IMR-90 (cell line): ENCODE data around the gene TAPT1. TPM values are rescaled to one million over a fixed set of nuclear protein-coding genes. Genes with fewer than 3 reads are reported as not detected.
A peak's percentile ranks its signal among the peaks of the same experiment; 100 is the strongest.

Experiments used
- ATAC-seq: fragments of 200-7000 bp; cut with Tn5 transposase; 2 replicates; pipeline ENCODE4 v1.9.1; 2020; ENCODE audit warnings: low read depth, mild to moderate bottlenecking, moderate library complexity
- BruUV-seq: library from RNA; stranded (reverse); fragments of 400-500 nt; replicated peaks from 2 replicates; lab custom pipeline; 2021; lab: Mats Ljungman, UMichigan
- CTCF ChIA-PET: fragments of 300-600 bp; formaldehyde crosslinking; extraction: SDS; loops from one replicate; lab custom pipeline; 2021; ENCODE audit warnings: antibody characterized with exemption; lab: Yijun Ruan, JAX
- POLR2A ChIA-PET: fragments of 300-600 bp; sonication (Branson Sonifier 250); formaldehyde crosslinking; loops from one replicate; lab custom pipeline; 2022; ENCODE audit warnings: antibody characterized with exemption; ENCODE audit not compliant: unreplicated experiment; lab: Charles Lee
- DNase-seq: peaks from one replicate; pipeline ENCODE4 v3.0.0; 2013
- H2AFZ ChIP-seq: replicated peaks from 2 replicates; pipeline ENCODE3; 2013; ENCODE audit warnings: low read length, mild to moderate bottlenecking; ENCODE audit not compliant: poor library complexity
- H2AK5ac ChIP-seq: 2 replicates; pipeline ENCODE4 v1.6.1; 2013; ENCODE audit warnings: low read depth, low read length, inconsistent platforms
- H2AK9ac ChIP-seq: replicated peaks from 2 replicates; pipeline ENCODE3; 2013; ENCODE audit warnings: mild to moderate bottlenecking, low read depth, low read length, moderate library complexity; ENCODE audit not compliant: poor library complexity
- H2BK120ac ChIP-seq: 2 replicates; pipeline ENCODE4 v1.6.1; 2013; ENCODE audit warnings: low read depth, low read length, inconsistent platforms
- H2BK15ac ChIP-seq: 3 replicates; pipeline ENCODE4 v1.6.1; 2013; ENCODE audit warnings: low read depth, low read length, inconsistent platforms
- H2BK20ac ChIP-seq: 2 replicates; pipeline ENCODE4 v1.6.1; 2013; ENCODE audit warnings: low read depth, mild to moderate bottlenecking, inconsistent platforms, low read length, moderate library complexity
- H2BK5ac ChIP-seq: 2 replicates; pipeline ENCODE4 v1.6.1; 2013; ENCODE audit warnings: mild to moderate bottlenecking, low read depth, low read length, inconsistent platforms; ENCODE audit not compliant: poor library complexity, severe bottlenecking
- H3K14ac ChIP-seq: replicated peaks from 2 replicates; pipeline ENCODE4 v1.6.1; 2013; ENCODE audit warnings: low read depth, low read length, inconsistent platforms
- H3K18ac ChIP-seq: 2 replicates; pipeline ENCODE4 v1.6.1; 2013; ENCODE audit warnings: low read depth, low read length, control low read depth
- H3K23ac ChIP-seq: 2 replicates; pipeline ENCODE4 v1.6.1; 2013; ENCODE audit warnings: low read depth, low read length, inconsistent platforms
- H3K27ac ChIP-seq: 2 replicates; pipeline ENCODE4 v1.5.1; 2013; ENCODE audit warnings: mild to moderate bottlenecking, control low read depth, low read length; ENCODE audit not compliant: insufficient read depth
- H3K27me3 ChIP-seq: 2 replicates; pipeline ENCODE4 v1.6.1; 2013; ENCODE audit warnings: low read length; ENCODE audit not compliant: control insufficient read depth, insufficient read depth
- H3K36me3 ChIP-seq: 2 replicates; pipeline ENCODE4 v1.6.1; 2013; ENCODE audit warnings: low read length, mixed read lengths; ENCODE audit not compliant: control insufficient read depth, insufficient read depth
- H3K4ac ChIP-seq: 2 replicates; pipeline ENCODE4 v1.6.1; 2013; ENCODE audit warnings: low read depth, low read length, inconsistent platforms
- H3K4me1 ChIP-seq: 2 replicates; pipeline ENCODE4 v1.6.1; 2013; ENCODE audit warnings: low read length, mixed read lengths; ENCODE audit not compliant: control insufficient read depth, insufficient read depth
- H3K4me2 ChIP-seq: 2 replicates; pipeline ENCODE4 v1.6.1; 2013; ENCODE audit warnings: low read depth, mild to moderate bottlenecking, control low read depth, low read length, moderate library complexity
- H3K4me3 ChIP-seq: 2 replicates; pipeline ENCODE4 v1.5.1; 2013; ENCODE audit warnings: low read depth, mild to moderate bottlenecking, control low read depth, low read length, moderate library complexity; ENCODE audit not compliant: insufficient read depth
- H3K56ac ChIP-seq: 2 replicates; pipeline ENCODE4 v1.6.1; 2013; ENCODE audit warnings: low read length, inconsistent platforms; ENCODE audit not compliant: insufficient read depth; ENCODE audit errors: extremely low read depth
- H3K79me1 ChIP-seq, 2 experiments: 2 replicates each; pipeline ENCODE4 v1.6.1; 2013; ENCODE audit warnings: low read length in 2 of 2, inconsistent platforms in 1 of 2, low read depth in 1 of 2
- H3K9ac ChIP-seq: 2 replicates; pipeline ENCODE4 v1.6.1; 2013; ENCODE audit warnings: low read depth, low read length, control low read depth
- H3K9me1 ChIP-seq: 2 replicates; pipeline ENCODE4 v1.6.1; 2013; ENCODE audit warnings: low read length, inconsistent platforms; ENCODE audit not compliant: insufficient read depth
- H3K9me3 ChIP-seq: 2 replicates; pipeline ENCODE4 v1.6.1; 2013; ENCODE audit warnings: low read length; ENCODE audit not compliant: control insufficient read depth, insufficient read depth
- H4K20me1 ChIP-seq: 2 replicates; pipeline ENCODE4 v1.6.1; 2013; ENCODE audit warnings: low read length, inconsistent platforms; ENCODE audit not compliant: insufficient read depth
- H4K5ac ChIP-seq: 2 replicates; pipeline ENCODE4 v1.6.1; 2013; ENCODE audit warnings: mild to moderate bottlenecking, low read depth, low read length, control low read depth
- H4K8ac ChIP-seq, 2 experiments: 2 replicates each; pipeline ENCODE4 v1.6.1; 2013; ENCODE audit warnings: low read depth in 2 of 2, low read length in 2 of 2, control low read depth in 1 of 2, inconsistent platforms in 1 of 2
- H4K91ac ChIP-seq: 2 replicates; pipeline ENCODE4 v1.6.1; 2013; ENCODE audit warnings: low read depth, low read length, inconsistent platforms; ENCODE audit not compliant: insufficient read depth
- BHLHE40 ChIP-seq: fragments of 150-350 bp; IDR thresholded peaks from 2 replicates; pipeline ENCODE4 v1.6.1; 2016; ENCODE audit warnings: mild to moderate bottlenecking, low read depth, low read length
- CEBPB ChIP-seq: IDR thresholded peaks from 2 replicates; pipeline ENCODE4 v1.6.1; 2012; ENCODE audit warnings: low read depth, low read length, improper control_type of control experiment
- RAD21 ChIP-seq: IDR thresholded peaks from 2 replicates; pipeline ENCODE4 v1.6.1; 2012; ENCODE audit warnings: low read length, improper control_type of control experiment
- RFX5 ChIP-seq: IDR thresholded peaks from 2 replicates; pipeline ENCODE4 v1.8.0; 2012; ENCODE audit warnings: low read depth, mild to moderate bottlenecking, low read length, moderate library complexity
- WGBS, 2 experiments: methylation state at CpG; one replicate each; pipeline versions ENCODE4 v1.1.5 to v1.1.7; 2013; ENCODE audit warnings: missing lambda C conversion rate in 2 of 2; ENCODE audit not compliant: insufficient read length in 1 of 2; ENCODE audit errors: extremely low coverage in 2 of 2; 5-methylcytosine and 5-hydroxymethylcytosine counted together
- dilution Hi-C: fragments of 300-500 bp; cut with HindIII; formaldehyde crosslinking; loops from one replicate; pipeline ENCODE4 v1.14.3; 2018; ENCODE audit warnings: low sequenced_read_pairs; ENCODE audit not compliant: unreplicated experiment
- in situ Hi-C: fragments of 300-500 bp; cut with MboI; formaldehyde crosslinking; loops from 3 replicates; pipeline ENCODE4 v1.14.3; 2019; ENCODE audit warnings: low sequenced_read_pairs, inconsistent platforms, mixed read lengths
- intact Hi-C: fragments of 100-400 bp; cut with micrococcal nuclease; formaldehyde crosslinking; loops from 2 replicates; pipeline ENCODE4 v1.10.0; 2022
- polyA plus RNA-seq, 3 experiments: library from polyadenylated mRNA; depleted of rRNA; stranded (reverse); fragments of >200 nt; gene quantifications; 2 replicates each; pipeline ENCODE4 v1.2.3, GENCODE V29; 2012; ENCODE audit warnings: low replicate concordance in 1 of 3
- total RNA-seq: library from RNA; depleted of rRNA; stranded (reverse); fragments of >200 nt; gene quantifications from 2 replicates; pipeline ENCODE4 v1.2.3, GENCODE V29; 2012
- TF ChIP-seq, protein P1 (sequence below): fragments of 150-350 bp; IDR thresholded peaks from 2 replicates; pipeline ENCODE4 v1.6.1; 2016; ENCODE audit warnings: low read depth, mild to moderate bottlenecking, low read length, moderate library complexity, borderline replicate concordance
- TF ChIP-seq, protein P2 (sequence below): conservative IDR thresholded peaks from 2 replicates; pipeline ENCODE4 v1.5.1; 2012; ENCODE audit warnings: mild to moderate bottlenecking, low read depth, low read length, improper control_type of control experiment

Gene TAPT1
- total and polyA plus RNA-seq, 2 of the 4 experiments (the other 2 are of a cell fraction), result 5.6 to 12.2 TPM

DNA sequence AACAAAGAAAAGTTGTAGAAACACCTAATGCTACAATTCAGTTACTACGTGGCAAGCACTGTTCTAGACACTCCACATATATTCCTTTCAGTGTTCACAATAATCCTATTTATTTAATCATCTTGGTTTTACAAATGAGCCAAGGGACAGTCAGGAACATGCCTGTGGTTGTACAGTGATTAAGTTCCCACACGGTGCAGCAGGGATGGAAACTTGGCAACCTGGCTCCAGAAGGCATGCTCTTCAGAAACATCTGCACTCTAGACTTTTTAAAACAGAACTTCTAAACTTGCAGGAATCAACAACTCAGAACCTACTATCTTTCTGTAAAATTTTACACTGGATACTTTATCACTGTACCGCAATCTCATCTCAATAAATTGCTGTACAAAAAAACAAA is 32.1 kb downstream of the TAPT1 start:
- no peak overlapping the region for H3K23ac ChIP-seq
- no peak overlapping the region for H3K4me3 ChIP-seq
- DNase-seq (peak; percentile 16), ATAC-seq (no peak)
- H3K27ac ChIP-seq, result no peak overlapping the region
- H2BK5ac ChIP-seq, result no peak overlapping the region
- H3K36me3 ChIP-seq, result peaks cover 6% of the 10 kb centered on the region; the same call in 1 of the 2 replicates
- no peak overlapping the region for H2AK9ac ChIP-seq
- in situ Hi-C loops, result no loop called here
- no TSS peak for BruUV-seq
- H3K9ac ChIP-seq, result no peak overlapping the region
- H2BK120ac ChIP-seq, result no peak overlapping the region
- no CpG with 5 or more reads among the region's 3 CpGs for WGBS, 2 experiments
- no peak overlapping the region for H4K91ac ChIP-seq
- no peak overlapping the region for H4K5ac ChIP-seq
- no peaks in the 10 kb centered on the region for H3K27me3 ChIP-seq
- no peaks in the 10 kb centered on the region for H3K79me1 ChIP-seq
- dilution Hi-C loops, result no loop called here
- H4K8ac ChIP-seq, result no peak overlapping the region
- no peaks in the 10 kb centered on the region for H3K4me1 ChIP-seq
- POLR2A ChIA-PET, result no interaction called here
- CTCF ChIA-PET, result no interaction called here
- no peak overlapping the region for H2BK20ac ChIP-seq
- H4K20me1 ChIP-seq, result no peaks in the 10 kb centered on the region
- no peaks in the 10 kb centered on the region for H3K9me3 ChIP-seq
- TF ChIP-seq BHLHE40, result no peak
- TF ChIP-seq, protein P1, sequence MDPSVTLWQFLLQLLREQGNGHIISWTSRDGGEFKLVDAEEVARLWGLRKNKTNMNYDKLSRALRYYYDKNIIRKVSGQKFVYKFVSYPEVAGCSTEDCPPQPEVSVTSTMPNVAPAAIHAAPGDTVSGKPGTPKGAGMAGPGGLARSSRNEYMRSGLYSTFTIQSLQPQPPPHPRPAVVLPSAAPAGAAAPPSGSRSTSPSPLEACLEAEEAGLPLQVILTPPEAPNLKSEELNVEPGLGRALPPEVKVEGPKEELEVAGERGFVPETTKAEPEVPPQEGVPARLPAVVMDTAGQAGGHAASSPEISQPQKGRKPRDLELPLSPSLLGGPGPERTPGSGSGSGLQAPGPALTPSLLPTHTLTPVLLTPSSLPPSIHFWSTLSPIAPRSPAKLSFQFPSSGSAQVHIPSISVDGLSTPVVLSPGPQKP, result no peak
- TF ChIP-seq RFX5, result no peak
- TF ChIP-seq, protein P2, sequence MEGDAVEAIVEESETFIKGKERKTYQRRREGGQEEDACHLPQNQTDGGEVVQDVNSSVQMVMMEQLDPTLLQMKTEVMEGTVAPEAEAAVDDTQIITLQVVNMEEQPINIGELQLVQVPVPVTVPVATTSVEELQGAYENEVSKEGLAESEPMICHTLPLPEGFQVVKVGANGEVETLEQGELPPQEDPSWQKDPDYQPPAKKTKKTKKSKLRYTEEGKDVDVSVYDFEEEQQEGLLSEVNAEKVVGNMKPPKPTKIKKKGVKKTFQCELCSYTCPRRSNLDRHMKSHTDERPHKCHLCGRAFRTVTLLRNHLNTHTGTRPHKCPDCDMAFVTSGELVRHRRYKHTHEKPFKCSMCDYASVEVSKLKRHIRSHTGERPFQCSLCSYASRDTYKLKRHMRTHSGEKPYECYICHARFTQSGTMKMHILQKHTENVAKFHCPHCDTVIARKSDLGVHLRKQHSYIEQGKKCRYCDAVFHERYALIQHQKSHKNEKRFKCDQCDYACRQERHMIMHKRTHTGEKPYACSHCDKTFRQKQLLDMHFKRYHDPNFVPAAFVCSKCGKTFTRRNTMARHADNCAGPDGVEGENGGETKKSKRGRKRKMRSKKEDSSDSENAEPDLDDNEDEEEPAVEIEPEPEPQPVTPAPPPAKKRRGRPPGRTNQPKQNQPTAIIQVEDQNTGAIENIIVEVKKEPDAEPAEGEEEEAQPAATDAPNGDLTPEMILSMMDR, result no peak
- no peak for TF ChIP-seq RAD21
- TF ChIP-seq CEBPB, result no peak
- intact Hi-C loops, result no loop called here
- H3K14ac ChIP-seq, result no peak overlapping the region
- H3K4ac ChIP-seq, result no peak overlapping the region
- H3K56ac ChIP-seq, result no peak overlapping the region
- H3K9me1 ChIP-seq, result no peaks in the 10 kb centered on the region
- H3K4me2 ChIP-seq, result no peak overlapping the region
- H3K18ac ChIP-seq, result no peak overlapping the region
- H2AK5ac ChIP-seq, result no peak overlapping the region
- no peak overlapping the region for H2AFZ ChIP-seq
- H2BK15ac ChIP-seq, result no peak overlapping the region
